ENCODE results near the gene ZNF543. TPM values are rescaled to one million over a fixed set of nuclear protein-coding genes. Genes with fewer than 3 reads are reported as not detected.
"Not testable (repeated sequence)": the region's sequence is repeated elsewhere in the genome, so short reads cannot be mapped to it uniquely, and the experiment has no call there.

Gene ZNF543
- polyA plus RNA-seq, 1 donor from 2014 or later = 9.3 TPM

DNA sequence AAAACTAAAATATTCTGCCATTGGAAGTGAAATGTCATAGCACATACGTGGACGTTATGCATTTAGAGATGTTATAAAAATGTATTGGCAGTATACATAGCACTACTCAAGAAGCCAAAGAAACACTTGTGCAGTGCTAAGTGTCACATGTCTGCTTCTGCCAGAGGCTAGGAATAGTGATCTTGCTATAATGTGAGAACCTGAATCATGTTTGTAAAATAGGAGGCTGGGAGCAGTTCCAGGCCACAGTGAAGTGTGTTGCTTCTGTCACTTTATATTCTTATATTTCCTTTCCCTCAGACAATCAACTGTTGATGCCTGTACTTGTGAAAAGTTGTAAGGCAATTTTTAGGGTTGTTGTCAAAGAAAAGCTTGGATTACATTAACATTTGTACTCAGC lies 46.5 kb downstream of the ZNF543 start:
- H3K9me3 ChIP-seq (ENCODE audit: low read length) = no peaks in the 10 kb centered on the region
- H2AFZ ChIP-seq (ENCODE audit: low read depth, low read length) = no peak overlapping the region
- no peaks in the 10 kb centered on the region for H3K27me3 ChIP-seq (ENCODE audit: insufficient read depth, low read depth, low read length)
- H3K27ac ChIP-seq (ENCODE audit: low read length) = no peak overlapping the region
- no peak overlapping the region for H3K4me3 ChIP-seq (ENCODE audit: low read length)
- TF ChIP-seq TAF1 (IDR thresholded peaks at IDR 0.05; ENCODE audit: low read depth) = no peak
- TF ChIP-seq, protein P1, sequence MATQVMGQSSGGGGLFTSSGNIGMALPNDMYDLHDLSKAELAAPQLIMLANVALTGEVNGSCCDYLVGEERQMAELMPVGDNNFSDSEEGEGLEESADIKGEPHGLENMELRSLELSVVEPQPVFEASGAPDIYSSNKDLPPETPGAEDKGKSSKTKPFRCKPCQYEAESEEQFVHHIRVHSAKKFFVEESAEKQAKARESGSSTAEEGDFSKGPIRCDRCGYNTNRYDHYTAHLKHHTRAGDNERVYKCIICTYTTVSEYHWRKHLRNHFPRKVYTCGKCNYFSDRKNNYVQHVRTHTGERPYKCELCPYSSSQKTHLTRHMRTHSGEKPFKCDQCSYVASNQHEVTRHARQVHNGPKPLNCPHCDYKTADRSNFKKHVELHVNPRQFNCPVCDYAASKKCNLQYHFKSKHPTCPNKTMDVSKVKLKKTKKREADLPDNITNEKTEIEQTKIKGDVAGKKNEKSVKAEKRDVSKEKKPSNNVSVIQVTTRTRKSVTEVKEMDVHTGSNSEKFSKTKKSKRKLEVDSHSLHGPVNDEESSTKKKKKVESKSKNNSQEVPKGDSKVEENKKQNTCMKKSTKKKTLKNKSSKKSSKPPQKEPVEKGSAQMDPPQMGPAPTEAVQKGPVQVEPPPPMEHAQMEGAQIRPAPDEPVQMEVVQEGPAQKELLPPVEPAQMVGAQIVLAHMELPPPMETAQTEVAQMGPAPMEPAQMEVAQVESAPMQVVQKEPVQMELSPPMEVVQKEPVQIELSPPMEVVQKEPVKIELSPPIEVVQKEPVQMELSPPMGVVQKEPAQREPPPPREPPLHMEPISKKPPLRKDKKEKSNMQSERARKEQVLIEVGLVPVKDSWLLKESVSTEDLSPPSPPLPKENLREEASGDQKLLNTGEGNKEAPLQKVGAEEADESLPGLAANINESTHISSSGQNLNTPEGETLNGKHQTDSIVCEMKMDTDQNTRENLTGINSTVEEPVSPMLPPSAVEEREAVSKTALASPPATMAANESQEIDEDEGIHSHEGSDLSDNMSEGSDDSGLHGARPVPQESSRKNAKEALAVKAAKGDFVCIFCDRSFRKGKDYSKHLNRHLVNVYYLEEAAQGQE (IDR thresholded peaks at IDR 0.05; ENCODE audit: borderline replicate concordance) = no peak
- TF ChIP-seq, protein P2, sequence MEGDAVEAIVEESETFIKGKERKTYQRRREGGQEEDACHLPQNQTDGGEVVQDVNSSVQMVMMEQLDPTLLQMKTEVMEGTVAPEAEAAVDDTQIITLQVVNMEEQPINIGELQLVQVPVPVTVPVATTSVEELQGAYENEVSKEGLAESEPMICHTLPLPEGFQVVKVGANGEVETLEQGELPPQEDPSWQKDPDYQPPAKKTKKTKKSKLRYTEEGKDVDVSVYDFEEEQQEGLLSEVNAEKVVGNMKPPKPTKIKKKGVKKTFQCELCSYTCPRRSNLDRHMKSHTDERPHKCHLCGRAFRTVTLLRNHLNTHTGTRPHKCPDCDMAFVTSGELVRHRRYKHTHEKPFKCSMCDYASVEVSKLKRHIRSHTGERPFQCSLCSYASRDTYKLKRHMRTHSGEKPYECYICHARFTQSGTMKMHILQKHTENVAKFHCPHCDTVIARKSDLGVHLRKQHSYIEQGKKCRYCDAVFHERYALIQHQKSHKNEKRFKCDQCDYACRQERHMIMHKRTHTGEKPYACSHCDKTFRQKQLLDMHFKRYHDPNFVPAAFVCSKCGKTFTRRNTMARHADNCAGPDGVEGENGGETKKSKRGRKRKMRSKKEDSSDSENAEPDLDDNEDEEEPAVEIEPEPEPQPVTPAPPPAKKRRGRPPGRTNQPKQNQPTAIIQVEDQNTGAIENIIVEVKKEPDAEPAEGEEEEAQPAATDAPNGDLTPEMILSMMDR (IDR thresholded peaks at IDR 0.05; ENCODE audit: poor library complexity, severe bottlenecking) = no peak
- no peaks in the 10 kb centered on the region for H3K36me3 ChIP-seq (ENCODE audit: insufficient read depth, low read length)
- H4K20me1 ChIP-seq (ENCODE audit: insufficient read depth) = no peaks in the 10 kb centered on the region
- no peaks in the 10 kb centered on the region for H3F3A ChIP-seq (ENCODE audit: insufficient read depth, low read length, poor library complexity, severe bottlenecking)
- H3K79me2 ChIP-seq (replicated peaks; ENCODE audit: insufficient read depth, low read length) = peaks cover 17% of the 10 kb centered on the region
- H3K9me2 ChIP-seq (ENCODE audit: insufficient read depth, low read length) = no peaks in the 10 kb centered on the region
- H3K9ac ChIP-seq (ENCODE audit: low read length) = no peak overlapping the region
- no peak overlapping the region for H3K4me2 ChIP-seq (ENCODE audit: low read length)

DNA sequence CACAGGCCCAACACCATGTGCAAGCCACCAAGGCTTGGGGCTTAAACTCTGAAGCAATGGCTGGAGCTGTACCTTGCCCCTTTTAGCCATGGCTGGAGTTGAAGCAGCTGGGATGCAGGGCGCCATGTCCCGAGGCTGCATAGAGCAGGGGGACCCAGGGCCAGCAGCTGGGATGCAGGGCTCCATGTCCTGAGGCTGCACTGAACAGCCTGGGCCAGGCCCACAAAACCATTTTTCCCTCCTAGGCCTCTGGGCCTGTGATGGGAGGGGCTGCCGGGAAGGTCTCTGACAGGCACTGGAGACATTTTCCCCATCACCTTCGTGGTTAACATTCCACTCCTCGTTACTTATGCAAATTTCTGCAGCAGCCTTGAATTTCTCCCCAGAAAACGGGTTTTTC lies 53.9 kb downstream of the ZNF543 start:
- no peaks in the 10 kb centered on the region for H3K27me3 ChIP-seq (ENCODE audit: insufficient read depth, low read depth, low read length)
- no peaks in the 10 kb centered on the region for H4K20me1 ChIP-seq (ENCODE audit: insufficient read depth)
- H3K9me2 ChIP-seq (ENCODE audit: insufficient read depth, low read length) = no peaks in the 10 kb centered on the region
- TF ChIP-seq POLR2AphosphoS5 (IDR thresholded peaks at IDR 0.05) = no peak
- no peak for TF ChIP-seq RAD21 (conservative IDR thresholded peaks at IDR 0.05)
- TF ChIP-seq TAF1 (IDR thresholded peaks at IDR 0.05; ENCODE audit: low read depth) = no peak
- TF ChIP-seq, protein P2 (IDR thresholded peaks at IDR 0.05; ENCODE audit: poor library complexity, severe bottlenecking) = no peak
- TF ChIP-seq EZH2 (IDR thresholded peaks at IDR 0.05; ENCODE audit: borderline replicate concordance, insufficient read depth, low read length, poor library complexity, severe bottlenecking) = no peak
- no peak for TF ChIP-seq EP300 (conservative IDR thresholded peaks at IDR 0.05; ENCODE audit: poor library complexity, severe bottlenecking)
- TF ChIP-seq MXI1 (conservative IDR thresholded peaks at IDR 0.05; ENCODE audit: poor library complexity, severe bottlenecking) = no peak
- TF ChIP-seq, protein P1 (IDR thresholded peaks at IDR 0.05; ENCODE audit: borderline replicate concordance) = no peak
- no peak for TF ChIP-seq SMC3 (conservative IDR thresholded peaks at IDR 0.05; ENCODE audit: poor library complexity)
- H3K4me3 ChIP-seq (ENCODE audit: low read length) = no peak overlapping the region
- peaks cover 25% of the 10 kb centered on the region for H3K36me3 ChIP-seq (ENCODE audit: insufficient read depth, low read length)
- no peaks in the 10 kb centered on the region for H3F3A ChIP-seq (ENCODE audit: insufficient read depth, low read length, poor library complexity, severe bottlenecking)
- H3K79me2 ChIP-seq (replicated peaks; ENCODE audit: insufficient read depth, low read length) = no peaks in the 10 kb centered on the region
- H3K27ac ChIP-seq (ENCODE audit: low read length) = no peak overlapping the region
- H3K4me2 ChIP-seq (ENCODE audit: low read length) = no peak overlapping the region
- no peak overlapping the region for H3K9ac ChIP-seq (ENCODE audit: low read length)
- peaks cover 11% of the 10 kb centered on the region for H3K9me3 ChIP-seq (ENCODE audit: low read length)
- no peak overlapping the region for H2AFZ ChIP-seq (ENCODE audit: low read depth, low read length)

DNA sequence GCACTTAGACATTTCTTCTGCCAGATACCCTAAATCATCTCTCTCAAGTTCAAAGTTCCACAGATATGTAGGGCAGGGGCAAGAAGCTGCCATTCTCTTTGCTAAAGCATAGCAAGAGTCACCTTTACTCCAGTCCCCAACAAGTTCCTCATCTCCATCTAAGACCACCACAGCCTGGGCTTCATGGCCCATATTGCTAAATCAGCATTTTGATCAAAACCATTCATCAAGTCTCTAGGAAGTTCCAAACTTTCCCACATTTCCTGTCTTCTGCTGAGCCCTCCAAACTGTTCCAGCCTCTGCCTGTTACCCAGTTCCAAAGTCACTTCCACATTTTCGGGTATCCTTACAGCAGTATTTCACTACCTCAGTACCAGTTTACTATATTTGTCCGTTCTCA lies 54.4 kb downstream of the ZNF543 start:
- not testable (repeated sequence) for H3K4me2 ChIP-seq (ENCODE audit: low read length); H4K20me1 ChIP-seq (ENCODE audit: insufficient read depth); H2AFZ ChIP-seq (ENCODE audit: low read depth, low read length); H3F3A ChIP-seq (ENCODE audit: insufficient read depth, low read length, poor library complexity, severe bottlenecking); H3K4me3 ChIP-seq (ENCODE audit: low read length); H3K27ac ChIP-seq (ENCODE audit: low read length); H3K9me2 ChIP-seq (ENCODE audit: insufficient read depth, low read length); H3K79me2 ChIP-seq (replicated peaks; ENCODE audit: insufficient read depth, low read length); H3K9ac ChIP-seq (ENCODE audit: low read length); H3K27me3 ChIP-seq (ENCODE audit: insufficient read depth, low read depth, low read length)
- peaks cover 11% of the 10 kb centered on the region for H3K9me3 ChIP-seq (ENCODE audit: low read length)
- H3K36me3 ChIP-seq (ENCODE audit: insufficient read depth, low read length) = peaks cover 25% of the 10 kb centered on the region

Data from neural cell (in vitro differentiated cells).